Occipital lobe (tissue), 2 donors: ENCODE results near the gene TICAM2. TPM values are rescaled to one million over a fixed set of nuclear protein-coding genes. Genes with fewer than 3 reads are reported as not detected.
A peak's percentile ranks its signal among the peaks of the same experiment; 100 is the strongest.

Source experiments
- DNase-seq: peaks from one replicate; lab custom pipeline; 2025; lab: John Stamatoyannopoulos, UW
- total RNA-seq: library from RNA; depleted of rRNA; stranded (reverse); fragments of >200 nt; gene quantifications from one replicate; pipeline ENCODE4 v1.2.3, GENCODE V29; 2014

TICAM2 gene
- total RNA-seq, 1 donor from 2014 or later = 0.94 TPM

GRCh38 chr5:115568668-115569067 lies 33.6 kb downstream of the TICAM2 start:
- no peak for DNase-seq

GRCh38 chr5:115565233-115565632 lies 37.0 kb downstream of the TICAM2 start:
- no peak for DNase-seq

- DNase-seq = no peak
Measured at GRCh38 chr5:115561176-115561575, 41.1 kb downstream of the TICAM2 start.

- no peak for DNase-seq
Measured at GRCh38 chr5:115559524-115559923, 42.8 kb downstream of the TICAM2 start.

GRCh38 chr5:115558388-115558956 lies 43.8 kb downstream of the TICAM2 start:
- no peak for DNase-seq

GRCh38 chr5:115557667-115558387 lies 44.5 kb downstream of the TICAM2 start:
- DNase-seq = no peak

GRCh38 chr5:115556276-115556675 lies 46.0 kb downstream of the TICAM2 start:
- no peak for DNase-seq

GRCh38 chr5:115555084-115555633 lies 47.1 kb downstream of the TICAM2 start:
- no peak for DNase-seq

GRCh38 chr5:115553082-115553481 lies 49.2 kb downstream of the TICAM2 start:
- DNase-seq = no peak

GRCh38 chr5:115551415-115551814 lies 50.9 kb downstream of the TICAM2 start:
- DNase-seq = no peak

- no peak for DNase-seq
Measured at GRCh38 chr5:115549154-115549553, 53.1 kb downstream of the TICAM2 start.

- no peak for DNase-seq
Measured at GRCh38 chr5:115548683-115549082, 53.6 kb downstream of the TICAM2 start.

- DNase-seq = no peak
Measured at GRCh38 chr5:115545351-115545882, 56.9 kb downstream of the TICAM2 start.

GRCh38 chr5:115544436-115545350 lies 57.6 kb downstream of the TICAM2 start, which contains the start of gene FEM1C:
FEM1C (minus strand) TSS chr5:115544775; CDS start chr5:115543493, 1,282 bp downstream.
- DNase-seq = peak; percentile 98

GRCh38 chr5:115544043-115544435 lies 58.2 kb downstream of the TICAM2 start:
- peak; percentile 59 for DNase-seq

- no peak for DNase-seq
Measured at GRCh38 chr5:115543365-115544042, 58.8 kb downstream of the TICAM2 start.

GRCh38 chr5:115542651-115543364 lies 59.5 kb downstream of the TICAM2 start:
- no peak for DNase-seq

GRCh38 chr5:115542086-115542485 lies 60.2 kb downstream of the TICAM2 start:
- no peak for DNase-seq

- no peak for DNase-seq
Measured at GRCh38 chr5:115541611-115542010, 60.7 kb downstream of the TICAM2 start.

GRCh38 chr5:115535479-115536035 lies 66.7 kb downstream of the TICAM2 start:
- no peak for DNase-seq
